HEK293 (cell line): Measurements from ENCODE around the gene ARMC2.

Experiments
- BCL11A ChIP-seq: fragments of 450-650 bp; formaldehyde crosslinking; IDR thresholded peaks from 2 replicates; pipeline ENCODE4 v1.5.1; 2016; ENCODE audit warnings: low read depth, missing biosample characterization, missing genetic modification characterization
- GFI1B ChIP-seq: fragments of 450-650 bp; formaldehyde crosslinking; IDR thresholded peaks from 2 replicates; pipeline ENCODE4 v1.5.1; 2016; ENCODE audit warnings: missing biosample characterization, missing genetic modification characterization
- IKZF3 ChIP-seq: fragments of 450-650 bp; IDR thresholded peaks from 2 replicates; pipeline ENCODE4 v1.5.0; 2018; ENCODE audit warnings: missing biosample characterization, mild to moderate bottlenecking, missing genetic modification characterization, moderate library complexity
- KLF8 ChIP-seq: fragments of 450-650 bp; formaldehyde crosslinking; IDR thresholded peaks from 2 replicates; pipeline ENCODE4 v1.5.1; 2016; ENCODE audit warnings: missing biosample characterization, missing genetic modification characterization
- OVOL3 ChIP-seq: fragments of 450-650 bp; formaldehyde crosslinking; IDR thresholded peaks from 2 replicates; pipeline ENCODE4 v1.5.1; 2016; ENCODE audit warnings: missing biosample characterization, missing genetic modification characterization
- RBAK ChIP-seq: fragments of 450-650 bp; formaldehyde crosslinking; IDR thresholded peaks from 2 replicates; pipeline ENCODE4 v1.5.1; 2016; ENCODE audit warnings: missing biosample characterization, missing genetic modification characterization
- SCRT2 ChIP-seq: fragments of 450-650 bp; formaldehyde crosslinking; IDR thresholded peaks from 2 replicates; pipeline ENCODE4 v1.5.1; 2016; ENCODE audit warnings: missing biosample characterization, missing genetic modification characterization
- WT1 ChIP-seq: fragments of 450-650 bp; formaldehyde crosslinking; IDR thresholded peaks from 2 replicates; pipeline ENCODE4 v1.5.1; 2016; ENCODE audit warnings: missing biosample characterization, missing genetic modification characterization
- YY2 ChIP-seq: fragments of 450-650 bp; formaldehyde crosslinking; IDR thresholded peaks from 2 replicates; pipeline ENCODE4 v1.5.1; 2016; ENCODE audit warnings: missing biosample characterization, missing genetic modification characterization
- ZBTB17 ChIP-seq: fragments of 450-650 bp; formaldehyde crosslinking; IDR thresholded peaks from 2 replicates; pipeline ENCODE4 v1.5.1; 2016; ENCODE audit warnings: missing biosample characterization, missing genetic modification characterization
- ZBTB21 ChIP-seq: fragments of 450-650 bp; formaldehyde crosslinking; IDR thresholded peaks from 2 replicates; pipeline ENCODE4 v1.5.1; 2017; ENCODE audit warnings: missing biosample characterization, missing genetic modification characterization
- ZFP37 ChIP-seq: fragments of 450-650 bp; formaldehyde crosslinking; IDR thresholded peaks from 2 replicates; pipeline ENCODE4 v1.5.1; 2016; ENCODE audit warnings: missing biosample characterization, missing genetic modification characterization
- ZFP69B ChIP-seq: fragments of 450-650 bp; formaldehyde crosslinking; IDR thresholded peaks from 2 replicates; pipeline ENCODE4 v1.5.1; 2016; ENCODE audit warnings: missing biosample characterization, missing genetic modification characterization
- ZNF133 ChIP-seq: fragments of 450-650 bp; formaldehyde crosslinking; IDR thresholded peaks from 2 replicates; pipeline ENCODE4 v1.5.1; 2016; ENCODE audit warnings: missing biosample characterization, missing genetic modification characterization
- ZNF169 ChIP-seq: fragments of 450-650 bp; formaldehyde crosslinking; IDR thresholded peaks from 2 replicates; pipeline ENCODE4 v1.5.1; 2016; ENCODE audit warnings: missing biosample characterization, missing genetic modification characterization
- ZNF174 ChIP-seq: fragments of 450-650 bp; formaldehyde crosslinking; IDR thresholded peaks from 2 replicates; pipeline ENCODE4 v1.5.0; 2017; ENCODE audit warnings: missing biosample characterization, mild to moderate bottlenecking, missing genetic modification characterization
- ZNF214 ChIP-seq: fragments of 450-650 bp; formaldehyde crosslinking; IDR thresholded peaks from 2 replicates; pipeline ENCODE4 v1.5.1; 2017; ENCODE audit warnings: missing biosample characterization, mild to moderate bottlenecking, missing genetic modification characterization, borderline replicate concordance
- ZNF223 ChIP-seq: fragments of 450-650 bp; formaldehyde crosslinking; IDR thresholded peaks from 2 replicates; pipeline ENCODE4 v1.5.1; 2016; ENCODE audit warnings: missing biosample characterization, missing genetic modification characterization
- ZNF266 ChIP-seq: fragments of 450-650 bp; formaldehyde crosslinking; IDR thresholded peaks from 2 replicates; pipeline ENCODE4 v1.5.1; 2016; ENCODE audit warnings: missing biosample characterization, missing genetic modification characterization, low read depth
- ZNF404 ChIP-seq: fragments of 450-650 bp; formaldehyde crosslinking; IDR thresholded peaks from 2 replicates; pipeline ENCODE4 v1.5.1; 2017; ENCODE audit warnings: missing biosample characterization, missing genetic modification characterization
- ZNF514 ChIP-seq: fragments of 450-650 bp; formaldehyde crosslinking; IDR thresholded peaks from 2 replicates; pipeline ENCODE4 v1.5.1; 2016; ENCODE audit warnings: missing biosample characterization, missing genetic modification characterization
- ZNF548 ChIP-seq: fragments of 450-650 bp; formaldehyde crosslinking; IDR thresholded peaks from 2 replicates; pipeline ENCODE4 v1.5.1; 2016; ENCODE audit warnings: missing biosample characterization, missing genetic modification characterization
- ZNF658 ChIP-seq: fragments of 450-650 bp; formaldehyde crosslinking; IDR thresholded peaks from 2 replicates; pipeline ENCODE4; 2016; ENCODE audit warnings: missing biosample characterization, missing genetic modification characterization
- ZNF707 ChIP-seq: fragments of 450-650 bp; formaldehyde crosslinking; IDR thresholded peaks from 2 replicates; pipeline ENCODE4 v1.5.1; 2016; ENCODE audit warnings: missing biosample characterization, missing genetic modification characterization
- ZNF792 ChIP-seq: fragments of 450-650 bp; formaldehyde crosslinking; IDR thresholded peaks from 2 replicates; pipeline ENCODE4 v1.5.1; 2016; ENCODE audit warnings: missing biosample characterization, missing genetic modification characterization
- ZNF843 ChIP-seq: fragments of 450-650 bp; formaldehyde crosslinking; IDR thresholded peaks from 2 replicates; pipeline ENCODE4 v1.5.1; 2016; ENCODE audit warnings: missing biosample characterization, missing genetic modification characterization
- ZSCAN23 ChIP-seq: fragments of 450-650 bp; formaldehyde crosslinking; IDR thresholded peaks from 2 replicates; pipeline ENCODE4 v1.5.1; 2016; ENCODE audit warnings: missing biosample characterization, missing genetic modification characterization
- TF ChIP-seq, protein P1 (sequence below): fragments of 450-650 bp; formaldehyde crosslinking; IDR thresholded peaks from 2 replicates; pipeline ENCODE4 v1.5.1; 2017; ENCODE audit warnings: missing biosample characterization, missing genetic modification characterization
- TF ChIP-seq, protein P2 (sequence below): fragments of 450-650 bp; formaldehyde crosslinking; IDR thresholded peaks from 2 replicates; pipeline ENCODE4 v1.5.1; 2016; ENCODE audit warnings: missing biosample characterization, missing genetic modification characterization
- TF ChIP-seq, protein P3 (sequence below): fragments of 450-650 bp; IDR thresholded peaks from 2 replicates; pipeline ENCODE4 v1.5.1; 2018; ENCODE audit warnings: missing biosample characterization, missing genetic modification characterization

ARMC2 gene

DNA sequence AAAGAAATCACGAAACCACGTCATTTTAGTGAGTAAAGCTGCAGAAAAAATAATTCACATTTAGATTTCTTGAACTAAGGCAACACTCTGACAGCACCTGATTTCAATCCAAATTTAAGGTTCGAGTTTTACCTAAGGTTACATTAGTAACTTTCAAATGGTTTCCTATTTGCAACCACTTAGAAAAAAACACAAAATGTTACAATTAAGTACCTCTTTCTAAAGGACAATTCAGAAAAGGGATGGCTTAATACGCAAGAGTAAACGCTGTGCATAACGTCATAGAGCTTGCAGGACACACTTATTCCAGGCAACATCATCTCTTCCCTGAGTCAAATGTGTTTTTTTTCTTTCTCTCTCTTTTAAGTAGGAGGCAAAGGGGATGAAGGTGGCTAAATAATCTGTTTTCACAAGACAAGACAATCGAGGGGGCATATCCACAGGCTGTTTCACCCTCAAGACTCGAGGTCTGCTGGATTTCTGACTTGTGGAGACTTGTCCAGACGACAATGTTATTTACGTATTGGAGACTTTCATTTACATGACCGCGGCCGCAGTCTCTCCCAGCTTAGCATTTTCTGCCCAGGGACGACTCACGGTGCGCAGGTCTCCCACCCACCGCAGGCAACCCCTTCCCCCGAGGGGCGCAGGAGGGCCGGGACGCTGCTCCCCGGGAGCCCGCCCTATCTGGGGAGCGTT, 160.5 kb downstream of the ARMC2 start (continued):
- TF ChIP-seq ZFP37 (tag by site-specific recombination) (0 out of 2 replicates have a peak, but pooled peaks have one; percentile 32), ZNF169 (tag by site-specific recombination) (no peak), ZNF266 (tag by site-specific recombination) (no peak), ZNF548 (tag by site-specific recombination) (no peak), ZSCAN23 (tag by site-specific recombination) (no peak), ZNF514 (tag by site-specific recombination) (no peak), KLF8 (tag by site-specific recombination) (no peak), ZFP69B (tag by site-specific recombination) (no peak), BCL11A (no peak), RBAK (tag by site-specific recombination) (no peak), ZNF404 (tag by site-specific recombination) (no peak), ZBTB17 (peak; percentile 63), ZNF707 (tag by site-specific recombination) (no peak), IKZF3 (tag by site-specific recombination) (no peak), WT1 (tag by site-specific recombination) (no peak), ZNF843 (tag by site-specific recombination) (peak; percentile 21; the same call in 1 of the 2 replicates), SCRT2 (tag by site-specific recombination) (peak; percentile 92), GFI1B (tag by site-specific recombination) (no peak), ZNF223 (no peak), ZNF658 (tag by site-specific recombination) (no peak), ZBTB21 (tag by site-specific recombination) (peak; percentile 94), OVOL3 (no peak), ZNF133 (tag by site-specific recombination) (no peak), ZNF792 (tag by site-specific recombination) (no peak), ZNF214 (tag by site-specific recombination) (no peak), ZNF174 (tag by site-specific recombination) (no peak), YY2 (no peak)
- TF ChIP-seq, protein P1, sequence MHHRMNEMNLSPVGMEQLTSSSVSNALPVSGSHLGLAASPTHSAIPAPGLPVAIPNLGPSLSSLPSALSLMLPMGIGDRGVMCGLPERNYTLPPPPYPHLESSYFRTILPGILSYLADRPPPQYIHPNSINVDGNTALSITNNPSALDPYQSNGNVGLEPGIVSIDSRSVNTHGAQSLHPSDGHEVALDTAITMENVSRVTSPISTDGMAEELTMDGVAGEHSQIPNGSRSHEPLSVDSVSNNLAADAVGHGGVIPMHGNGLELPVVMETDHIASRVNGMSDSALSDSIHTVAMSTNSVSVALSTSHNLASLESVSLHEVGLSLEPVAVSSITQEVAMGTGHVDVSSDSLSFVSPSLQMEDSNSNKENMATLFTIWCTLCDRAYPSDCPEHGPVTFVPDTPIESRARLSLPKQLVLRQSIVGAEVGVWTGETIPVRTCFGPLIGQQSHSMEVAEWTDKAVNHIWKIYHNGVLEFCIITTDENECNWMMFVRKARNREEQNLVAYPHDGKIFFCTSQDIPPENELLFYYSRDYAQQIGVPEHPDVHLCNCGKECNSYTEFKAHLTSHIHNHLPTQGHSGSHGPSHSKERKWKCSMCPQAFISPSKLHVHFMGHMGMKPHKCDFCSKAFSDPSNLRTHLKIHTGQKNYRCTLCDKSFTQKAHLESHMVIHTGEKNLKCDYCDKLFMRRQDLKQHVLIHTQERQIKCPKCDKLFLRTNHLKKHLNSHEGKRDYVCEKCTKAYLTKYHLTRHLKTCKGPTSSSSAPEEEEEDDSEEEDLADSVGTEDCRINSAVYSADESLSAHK (tag by site-specific recombination), result no peak
- TF ChIP-seq, protein P2, sequence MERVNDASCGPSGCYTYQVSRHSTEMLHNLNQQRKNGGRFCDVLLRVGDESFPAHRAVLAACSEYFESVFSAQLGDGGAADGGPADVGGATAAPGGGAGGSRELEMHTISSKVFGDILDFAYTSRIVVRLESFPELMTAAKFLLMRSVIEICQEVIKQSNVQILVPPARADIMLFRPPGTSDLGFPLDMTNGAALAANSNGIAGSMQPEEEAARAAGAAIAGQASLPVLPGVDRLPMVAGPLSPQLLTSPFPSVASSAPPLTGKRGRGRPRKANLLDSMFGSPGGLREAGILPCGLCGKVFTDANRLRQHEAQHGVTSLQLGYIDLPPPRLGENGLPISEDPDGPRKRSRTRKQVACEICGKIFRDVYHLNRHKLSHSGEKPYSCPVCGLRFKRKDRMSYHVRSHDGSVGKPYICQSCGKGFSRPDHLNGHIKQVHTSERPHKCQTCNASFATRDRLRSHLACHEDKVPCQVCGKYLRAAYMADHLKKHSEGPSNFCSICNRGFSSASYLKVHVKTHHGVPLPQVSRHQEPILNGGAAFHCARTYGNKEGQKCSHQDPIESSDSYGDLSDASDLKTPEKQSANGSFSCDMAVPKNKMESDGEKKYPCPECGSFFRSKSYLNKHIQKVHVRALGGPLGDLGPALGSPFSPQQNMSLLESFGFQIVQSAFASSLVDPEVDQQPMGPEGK (tag by site-specific recombination), result peak; percentile 48
- TF ChIP-seq, protein P3, sequence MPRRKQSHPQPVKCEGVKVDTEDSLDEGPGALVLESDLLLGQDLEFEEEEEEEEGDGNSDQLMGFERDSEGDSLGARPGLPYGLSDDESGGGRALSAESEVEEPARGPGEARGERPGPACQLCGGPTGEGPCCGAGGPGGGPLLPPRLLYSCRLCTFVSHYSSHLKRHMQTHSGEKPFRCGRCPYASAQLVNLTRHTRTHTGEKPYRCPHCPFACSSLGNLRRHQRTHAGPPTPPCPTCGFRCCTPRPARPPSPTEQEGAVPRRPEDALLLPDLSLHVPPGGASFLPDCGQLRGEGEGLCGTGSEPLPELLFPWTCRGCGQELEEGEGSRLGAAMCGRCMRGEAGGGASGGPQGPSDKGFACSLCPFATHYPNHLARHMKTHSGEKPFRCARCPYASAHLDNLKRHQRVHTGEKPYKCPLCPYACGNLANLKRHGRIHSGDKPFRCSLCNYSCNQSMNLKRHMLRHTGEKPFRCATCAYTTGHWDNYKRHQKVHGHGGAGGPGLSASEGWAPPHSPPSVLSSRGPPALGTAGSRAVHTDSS (tag by site-specific recombination), result no peak
